Measurements from ENCODE around the gene LRRC31.
A peak's percentile ranks its signal among the peaks of the same experiment; 100 is the strongest.

LRRC31 gene

GRCh38 chr3:169812332-169813235 lies 57.2 kb downstream of the LRRC31 start, which contains the start of the genes LRRC34 and LRRIQ4:
LRRC34 (minus strand) TSS chr3:169812904; CDS start chr3:169812548, 356 bp downstream.
LRRIQ4 (plus strand) TSS chr3:169812870; CDS start chr3:169821922, 9,052 bp downstream.
- peak; percentile 93 for DNase-seq

GRCh38 chr3:169811631-169812331 lies 58.0 kb downstream of the LRRC31 start:
- peak; percentile 79 for DNase-seq

- no peak for DNase-seq
Observed at GRCh38 chr3:169809230-169809795, 60.4 kb downstream of the LRRC31 start.

GRCh38 chr3:169804681-169805080 lies 65.1 kb downstream of the LRRC31 start:
- no peak for DNase-seq

- DNase-seq: no peak
Observed at GRCh38 chr3:169792359-169792758, 77.4 kb downstream of the LRRC31 start.

GRCh38 chr3:169790687-169791429 lies 78.9 kb downstream of the LRRC31 start:
- DNase-seq: no peak

- no peak for DNase-seq
Observed at GRCh38 chr3:169790219-169790618, 79.5 kb downstream of the LRRC31 start.

Measured in hematopoietic multipotent progenitor cell treated with erythropoietin and hydrocortisone succinate and interleukin-3 and kit ligand, for 8 days (in vitro differentiated cells).